PFSK-1 (cell line): ENCODE data around the gene KCNT2.

Experiments
- FOXP2 ChIP-seq: optimal IDR thresholded peaks from 2 replicates; pipeline ENCODE3; 2011; ENCODE audit warnings: borderline replicate concordance, control low read depth, inconsistent platforms; ENCODE audit not compliant: insufficient read depth; ENCODE audit errors: extremely low read length, extremely low read depth
- POLR2AphosphoS5 ChIP-seq: IDR thresholded peaks from 2 replicates; pipeline ENCODE4 v1.6.1; 2012; ENCODE audit warnings: low read depth, mild to moderate bottlenecking, control low read depth, low read length, moderate library complexity
- SIN3A ChIP-seq: IDR thresholded peaks from 2 replicates; pipeline ENCODE4 v1.6.1; 2012; ENCODE audit warnings: mild to moderate bottlenecking, low read length, moderate library complexity, borderline replicate concordance; ENCODE audit not compliant: insufficient read depth
- TAF1 ChIP-seq: IDR thresholded peaks from 2 replicates; pipeline ENCODE4 v1.6.1; 2012; ENCODE audit warnings: low read length, control low read depth, borderline replicate concordance; ENCODE audit not compliant: insufficient read depth
- TF ChIP-seq, protein P1 (sequence below), 2 experiments: IDR thresholded peaks; 2 replicates each; pipeline versions ENCODE4 v1.6.1 to v1.8.0; 2011 to 2012; ENCODE audit warnings: low read depth in 2 of 2, low read length in 2 of 2, control low read depth in 1 of 2, inconsistent platforms in 1 of 2, mild to moderate bottlenecking in 1 of 2, moderate library complexity in 1 of 2; ENCODE audit not compliant: insufficient read depth in 1 of 2

KCNT2 gene

GRCh38 chr1:196609370-196609737 lies 1.1 kb upstream of the KCNT2 start:
- TF ChIP-seq TAF1 = no peak
- TF ChIP-seq, protein P1, sequence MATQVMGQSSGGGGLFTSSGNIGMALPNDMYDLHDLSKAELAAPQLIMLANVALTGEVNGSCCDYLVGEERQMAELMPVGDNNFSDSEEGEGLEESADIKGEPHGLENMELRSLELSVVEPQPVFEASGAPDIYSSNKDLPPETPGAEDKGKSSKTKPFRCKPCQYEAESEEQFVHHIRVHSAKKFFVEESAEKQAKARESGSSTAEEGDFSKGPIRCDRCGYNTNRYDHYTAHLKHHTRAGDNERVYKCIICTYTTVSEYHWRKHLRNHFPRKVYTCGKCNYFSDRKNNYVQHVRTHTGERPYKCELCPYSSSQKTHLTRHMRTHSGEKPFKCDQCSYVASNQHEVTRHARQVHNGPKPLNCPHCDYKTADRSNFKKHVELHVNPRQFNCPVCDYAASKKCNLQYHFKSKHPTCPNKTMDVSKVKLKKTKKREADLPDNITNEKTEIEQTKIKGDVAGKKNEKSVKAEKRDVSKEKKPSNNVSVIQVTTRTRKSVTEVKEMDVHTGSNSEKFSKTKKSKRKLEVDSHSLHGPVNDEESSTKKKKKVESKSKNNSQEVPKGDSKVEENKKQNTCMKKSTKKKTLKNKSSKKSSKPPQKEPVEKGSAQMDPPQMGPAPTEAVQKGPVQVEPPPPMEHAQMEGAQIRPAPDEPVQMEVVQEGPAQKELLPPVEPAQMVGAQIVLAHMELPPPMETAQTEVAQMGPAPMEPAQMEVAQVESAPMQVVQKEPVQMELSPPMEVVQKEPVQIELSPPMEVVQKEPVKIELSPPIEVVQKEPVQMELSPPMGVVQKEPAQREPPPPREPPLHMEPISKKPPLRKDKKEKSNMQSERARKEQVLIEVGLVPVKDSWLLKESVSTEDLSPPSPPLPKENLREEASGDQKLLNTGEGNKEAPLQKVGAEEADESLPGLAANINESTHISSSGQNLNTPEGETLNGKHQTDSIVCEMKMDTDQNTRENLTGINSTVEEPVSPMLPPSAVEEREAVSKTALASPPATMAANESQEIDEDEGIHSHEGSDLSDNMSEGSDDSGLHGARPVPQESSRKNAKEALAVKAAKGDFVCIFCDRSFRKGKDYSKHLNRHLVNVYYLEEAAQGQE (IDR thresholded peaks at IDR 0.05; ENCODE audit: insufficient read depth in 1 of 2, low read depth in 2 of 2, low read length in 2 of 2) = no peak
- no peak for TF ChIP-seq POLR2AphosphoS5
- TF ChIP-seq SIN3A = no peak
- TF ChIP-seq FOXP2 = no peak

- TF ChIP-seq, protein P1 (IDR thresholded peaks at IDR 0.05; ENCODE audit: insufficient read depth in 1 of 2, low read depth in 2 of 2, low read length in 2 of 2) = no peak
- TF ChIP-seq FOXP2 (no peak), TAF1 (no peak), SIN3A (no peak), POLR2AphosphoS5 (no peak; the same call in 1 of the 2 replicates)
Observed at GRCh38 chr1:196607981-196608380, 259 bp downstream of the KCNT2 start.

DNA sequence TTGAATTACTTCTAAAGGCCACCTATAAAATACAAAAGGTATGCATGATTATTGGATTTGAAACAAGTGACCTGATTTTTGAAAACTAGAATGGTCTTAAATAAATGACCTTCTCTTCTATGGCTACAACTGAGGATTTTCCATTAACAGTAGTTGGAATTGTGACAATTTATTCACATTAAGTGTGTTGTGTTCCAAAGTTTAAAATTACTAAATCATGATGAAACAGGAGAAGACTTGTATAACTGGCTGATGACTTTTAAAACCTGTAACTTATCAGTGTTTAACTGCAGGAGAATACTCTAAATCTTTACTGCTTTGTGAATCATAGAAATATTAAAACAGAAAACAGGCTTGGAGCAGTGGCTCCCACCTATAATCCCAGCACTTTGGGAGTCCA lies 4.6 kb downstream of the KCNT2 start:
- TF ChIP-seq FOXP2 (no peak), TAF1 (no peak), POLR2AphosphoS5 (no peak), SIN3A (no peak)
- TF ChIP-seq, protein P1 (IDR thresholded peaks at IDR 0.05; ENCODE audit: insufficient read depth in 1 of 2, low read depth in 2 of 2, low read length in 2 of 2) = no peak

DNA sequence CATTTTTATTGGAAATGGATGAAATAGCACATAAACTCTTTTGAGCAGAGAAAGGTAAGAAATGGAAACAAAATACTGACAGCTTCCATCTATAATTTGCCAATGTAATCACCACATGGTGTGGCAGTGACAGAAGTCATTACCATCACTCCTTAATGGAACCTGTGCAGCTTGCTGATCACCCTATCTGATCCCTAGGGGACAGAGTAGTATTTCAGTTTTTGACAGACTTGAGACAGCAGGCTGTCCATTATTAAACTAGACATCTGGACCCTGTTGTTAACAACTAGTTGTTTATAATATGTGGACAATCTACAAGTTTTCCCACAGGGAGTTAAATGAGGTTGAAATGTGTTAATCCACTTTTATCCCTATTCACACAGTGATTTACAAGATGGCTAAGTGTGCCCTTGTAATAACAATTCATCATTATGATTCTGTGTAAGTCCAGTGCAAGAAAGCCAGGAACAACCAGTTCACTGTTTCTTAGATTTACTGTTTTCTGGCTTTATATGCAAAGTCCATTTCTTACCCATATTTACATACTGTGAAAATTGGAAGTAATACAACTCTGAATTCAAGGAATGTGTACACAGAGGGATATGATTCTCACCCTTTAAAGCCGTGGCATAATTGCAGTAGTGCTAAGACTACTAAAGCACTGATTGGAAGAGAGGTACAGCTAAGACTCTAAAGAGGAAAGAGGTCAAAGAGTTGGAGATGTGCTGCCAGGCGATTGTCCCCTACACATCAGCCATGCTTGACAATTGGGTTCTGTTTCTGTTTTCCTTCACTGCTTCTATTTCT lies 9.1 kb downstream of the KCNT2 start:
- no peak for TF ChIP-seq POLR2AphosphoS5
- TF ChIP-seq, protein P1 (IDR thresholded peaks at IDR 0.05; ENCODE audit: insufficient read depth in 1 of 2, low read depth in 2 of 2, low read length in 2 of 2) = no peak
- TF ChIP-seq FOXP2 = no peak
- no peak for TF ChIP-seq TAF1
- no peak for TF ChIP-seq SIN3A

DNA sequence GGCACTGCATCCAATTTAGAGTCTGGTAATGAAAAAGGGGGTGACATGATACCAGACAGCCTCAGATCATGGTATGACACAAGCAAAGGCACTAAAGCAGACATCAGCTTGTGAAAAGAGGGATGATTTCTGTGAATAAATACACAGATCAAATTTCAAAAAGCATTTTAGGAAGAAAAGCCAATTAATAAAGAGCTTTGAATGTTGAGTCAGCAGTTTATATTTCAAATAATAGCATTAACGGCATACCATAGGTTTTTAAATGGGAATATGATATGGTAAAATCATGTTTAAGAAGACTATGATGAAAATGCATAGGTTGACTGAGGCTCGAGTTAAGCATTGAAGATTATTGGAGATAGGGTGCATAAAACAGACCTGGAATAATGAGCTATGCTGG lies 13.5 kb downstream of the KCNT2 start:
- TF ChIP-seq, protein P1 (IDR thresholded peaks at IDR 0.05; ENCODE audit: insufficient read depth in 1 of 2, low read depth in 2 of 2, low read length in 2 of 2) = no peak
- TF ChIP-seq SIN3A = no peak
- no peak for TF ChIP-seq FOXP2
- TF ChIP-seq POLR2AphosphoS5 = no peak
- TF ChIP-seq TAF1 = no peak
